Measurements from ENCODE around the gene PI4K2B.

The PI4K2B gene

GRCh38 chr4:25312496-25313200, 78.8 kb downstream of the PI4K2B start, which contains the start of gene ZCCHC4 (continued):
- TF ChIP-seq ZNF549 (tag by site-specific recombination; IDR thresholded peaks at IDR 0.05) (no peak), ZNF423 (tag by site-specific recombination; IDR thresholded peaks at IDR 0.05) (no peak), ZNF777 (tag by site-specific recombination; IDR thresholded peaks at IDR 0.05; ENCODE audit: borderline replicate concordance) (no peak), ZSCAN30 (tag by site-specific recombination; IDR thresholded peaks at IDR 0.05) (peak; percentile 73), ZNF473 (tag by site-specific recombination; IDR thresholded peaks at IDR 0.05) (no peak), ZBTB49 (tag by site-specific recombination; IDR thresholded peaks at IDR 0.05; ENCODE audit: low read depth) (no peak), ZNF416 (tag by site-specific recombination; IDR thresholded peaks at IDR 0.05) (no peak), ZNF558 (tag by site-specific recombination; IDR thresholded peaks at IDR 0.05) (no peak), YY1 (tag by site-specific recombination; IDR thresholded peaks at IDR 0.05) (peak; percentile 97), ZNF514 (tag by site-specific recombination; IDR thresholded peaks at IDR 0.05) (no peak), GLI2 (tag by site-specific recombination; IDR thresholded peaks at IDR 0.05; ENCODE audit: borderline replicate concordance, low read depth) (no peak), ZNF18 (tag by site-specific recombination; IDR thresholded peaks at IDR 0.05) (peak; percentile 51; the same call in 1 of the 2 replicates), ZIC2 (tag by site-specific recombination; IDR thresholded peaks at IDR 0.05) (no peak), ZNF561 (tag by site-specific recombination; IDR thresholded peaks at IDR 0.05; ENCODE audit: borderline replicate concordance) (peak; percentile 76), KLF7 (tag by site-specific recombination; IDR thresholded peaks at IDR 0.05; ENCODE audit: borderline replicate concordance) (peak; percentile 65; the same call in 1 of the 2 replicates), ZNF221 (tag by site-specific recombination; IDR thresholded peaks at IDR 0.05; ENCODE audit: borderline replicate concordance) (no peak), PRDM4 (tag by site-specific recombination; IDR thresholded peaks at IDR 0.05) (peak; percentile 39; the same call in 1 of the 2 replicates), ZNF302 (tag by site-specific recombination; IDR thresholded peaks at IDR 0.05; ENCODE audit: low read depth) (no peak), ZBTB17 (tag by site-specific recombination; IDR thresholded peaks at IDR 0.05) (peak; percentile 66), ZNF133 (tag by site-specific recombination; IDR thresholded peaks at IDR 0.05) (no peak), ZXDB (tag by site-specific recombination; IDR thresholded peaks at IDR 0.05) (peak; percentile 91), ZNF660 (tag by site-specific recombination; IDR thresholded peaks at IDR 0.05) (peak; percentile 96), GLIS2 (tag by site-specific recombination; IDR thresholded peaks at IDR 0.05) (no peak), ZBTB8A (tag by site-specific recombination; IDR thresholded peaks at IDR 0.05) (peak; percentile 73; the same call in 1 of the 2 replicates), ZNF148 (tag by site-specific recombination; IDR thresholded peaks at IDR 0.05; ENCODE audit: borderline replicate concordance) (no peak), ZNF792 (tag by site-specific recombination; IDR thresholded peaks at IDR 0.05) (no peak), KLF16 (tag by site-specific recombination; IDR thresholded peaks at IDR 0.05) (peak; percentile 80), ZNF274 (IDR thresholded peaks at IDR 0.05; ENCODE audit: low read length) (no peak), ZNF274 (tag by site-specific recombination; IDR thresholded peaks at IDR 0.05; ENCODE audit: borderline replicate concordance) (no peak), ZNF626 (tag by site-specific recombination; IDR thresholded peaks at IDR 0.05) (no peak), FEZF1 (tag by site-specific recombination; IDR thresholded peaks at IDR 0.05) (no peak)
- TF ChIP-seq, protein P1, sequence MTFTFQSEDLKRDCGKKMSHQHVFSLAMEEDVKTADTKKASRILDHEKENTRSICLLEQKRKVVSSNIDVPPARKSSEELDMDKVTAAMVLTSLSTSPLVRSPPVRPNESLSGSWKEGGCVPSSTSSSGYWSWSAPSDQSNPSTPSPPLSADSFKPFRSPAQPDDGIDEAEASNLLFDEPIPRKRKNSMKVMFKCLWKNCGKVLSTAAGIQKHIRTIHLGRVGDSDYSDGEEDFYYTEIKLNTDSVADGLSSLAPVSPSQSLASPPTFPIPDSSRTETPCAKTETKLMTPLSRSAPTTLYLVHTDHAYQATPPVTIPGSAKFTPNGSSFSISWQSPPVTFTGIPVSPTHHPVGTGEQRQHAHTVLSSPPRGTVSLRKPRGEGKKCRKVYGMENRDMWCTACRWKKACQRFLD (tag by site-specific recombination; IDR thresholded peaks at IDR 0.05), result no peak

Data from HEK293 (cell line).